Stimulated activated CD8-positive, alpha-beta memory T cell treated with anti-CD3 and anti-CD28 coated beads, Interleukin-7, amount 100 ng/mL, for 24 hours (primary cell): ENCODE data around the gene PPFIA1.
"Not testable (repeated sequence)": the region's sequence is repeated elsewhere in the genome, so short reads cannot be mapped to it uniquely, and the experiment has no call there.

ENCODE experiments used
- DNase-seq: peaks from one replicate; pipeline ENCODE4 v3.0.0-alpha.2; 2020; ENCODE audit warnings: low read depth

PPFIA1 gene

GRCh38 chr11:70326365-70326811, 55.9 kb downstream of the PPFIA1 start:
- DNase-seq: no peak

DNA sequence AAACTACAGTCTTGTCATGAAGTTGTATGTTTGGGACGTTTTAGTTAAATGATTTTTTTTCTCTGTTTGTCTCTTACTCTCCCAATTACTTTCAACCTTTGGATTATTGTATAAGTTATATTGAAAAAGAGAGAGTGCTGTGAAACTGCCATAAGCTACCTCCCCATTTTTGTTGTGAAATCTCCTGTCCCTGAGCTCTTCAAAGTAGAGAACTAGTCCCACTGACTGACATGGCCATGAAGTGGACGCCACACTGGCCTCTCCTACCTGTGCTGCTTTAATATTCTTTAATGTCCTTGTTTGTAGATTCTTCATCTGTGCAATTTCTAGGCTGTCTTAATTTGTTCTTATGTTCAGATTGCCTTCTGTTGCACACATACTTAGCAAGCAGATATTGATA, 56.3 kb downstream of the PPFIA1 start:
- no peak for DNase-seq

DNA sequence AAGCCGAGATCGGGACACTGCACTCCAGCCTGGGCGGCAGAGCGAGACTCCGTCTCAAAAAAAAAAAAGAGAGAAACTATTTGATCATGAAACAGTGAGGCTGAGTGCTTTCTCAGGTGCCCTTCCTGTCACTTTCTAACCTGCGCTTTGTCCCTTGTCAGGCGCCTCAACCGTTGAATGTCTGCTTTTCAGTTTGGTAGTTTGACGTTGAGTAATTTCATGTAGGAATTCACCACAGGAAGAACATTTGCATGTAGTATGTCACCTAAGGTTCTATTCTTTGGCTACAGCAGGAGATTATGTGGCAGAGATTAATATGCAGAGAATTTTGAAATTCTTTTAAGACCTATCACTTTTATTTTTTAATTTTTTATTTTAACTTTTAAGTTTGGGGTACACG, 57.2 kb downstream of the PPFIA1 start:
- DNase-seq: no peak

GRCh38 chr11:70328556-70328955, 58.1 kb downstream of the PPFIA1 start:
- DNase-seq: no peak

DNA sequence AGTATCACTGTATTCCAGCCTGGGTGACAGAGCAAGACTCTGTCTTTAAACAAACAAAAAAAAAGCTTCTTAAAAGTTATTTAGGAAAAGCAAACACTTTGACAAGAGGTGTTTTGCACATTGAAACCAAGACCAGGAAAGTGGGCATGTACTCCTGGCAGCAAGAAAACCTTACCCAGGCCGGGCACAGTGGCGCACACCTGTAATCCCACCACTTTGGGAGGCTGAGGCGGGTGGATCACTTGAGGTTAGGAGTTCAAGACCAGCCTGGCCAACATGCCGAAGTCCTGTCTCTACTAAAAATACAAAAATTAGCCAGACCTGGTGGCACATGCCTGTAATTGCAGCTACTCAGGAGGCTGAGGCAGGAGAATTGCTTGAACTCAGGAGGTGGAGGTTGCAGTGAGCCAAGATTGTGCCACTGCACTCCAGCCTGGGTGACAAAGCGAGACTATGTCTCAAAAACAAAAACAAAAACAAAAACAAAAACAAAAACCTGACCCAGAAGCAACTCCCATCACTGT, 60.9 kb downstream of the PPFIA1 start:
- DNase-seq: not testable (repeated sequence)

- DNase-seq: no peak
Observed at GRCh38 chr11:70331901-70332300, 61.4 kb downstream of the PPFIA1 start.

GRCh38 chr11:70332567-70332966, 62.1 kb downstream of the PPFIA1 start:
- no peak for DNase-seq

- no peak for DNase-seq
Observed at GRCh38 chr11:70333261-70333660, 62.8 kb downstream of the PPFIA1 start.

DNA sequence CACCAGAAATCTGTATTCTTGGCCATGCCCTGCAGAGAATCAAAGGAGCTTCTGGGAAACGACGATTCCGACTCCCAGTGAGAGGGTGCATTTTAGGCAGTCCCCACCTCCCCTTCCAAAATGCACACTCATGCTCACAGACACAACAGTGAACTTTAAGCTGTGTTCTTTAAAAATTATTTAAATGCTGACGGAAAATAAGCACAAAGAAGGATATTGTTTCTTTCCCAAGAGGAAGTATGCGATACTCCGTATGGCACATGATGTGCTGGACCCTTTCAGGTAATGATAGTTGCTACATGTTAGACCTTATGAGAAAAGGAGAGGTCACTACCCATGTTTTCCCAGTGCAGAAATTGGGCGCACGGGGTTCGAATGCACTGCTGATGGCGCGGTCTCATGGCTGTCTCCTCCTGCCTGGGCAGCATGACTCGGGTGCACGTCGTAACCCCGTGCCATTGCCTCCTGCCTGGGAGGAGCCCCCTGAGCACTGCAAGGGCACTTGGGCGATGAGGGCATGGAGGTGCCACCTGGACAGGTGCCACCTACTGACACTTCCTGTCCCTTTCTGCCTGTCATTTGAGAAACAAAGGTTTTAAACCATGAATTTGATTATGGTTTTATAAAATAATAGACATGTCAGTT, 64.0 kb downstream of the PPFIA1 start:
- no peak for DNase-seq

- DNase-seq: no peak
Observed at GRCh38 chr11:70335511-70335910, 65.0 kb downstream of the PPFIA1 start.

- DNase-seq: no peak
Observed at GRCh38 chr11:70338594-70338993, 68.1 kb downstream of the PPFIA1 start.

GRCh38 chr11:70339066-70339465, 68.6 kb downstream of the PPFIA1 start:
- no peak for DNase-seq

DNA sequence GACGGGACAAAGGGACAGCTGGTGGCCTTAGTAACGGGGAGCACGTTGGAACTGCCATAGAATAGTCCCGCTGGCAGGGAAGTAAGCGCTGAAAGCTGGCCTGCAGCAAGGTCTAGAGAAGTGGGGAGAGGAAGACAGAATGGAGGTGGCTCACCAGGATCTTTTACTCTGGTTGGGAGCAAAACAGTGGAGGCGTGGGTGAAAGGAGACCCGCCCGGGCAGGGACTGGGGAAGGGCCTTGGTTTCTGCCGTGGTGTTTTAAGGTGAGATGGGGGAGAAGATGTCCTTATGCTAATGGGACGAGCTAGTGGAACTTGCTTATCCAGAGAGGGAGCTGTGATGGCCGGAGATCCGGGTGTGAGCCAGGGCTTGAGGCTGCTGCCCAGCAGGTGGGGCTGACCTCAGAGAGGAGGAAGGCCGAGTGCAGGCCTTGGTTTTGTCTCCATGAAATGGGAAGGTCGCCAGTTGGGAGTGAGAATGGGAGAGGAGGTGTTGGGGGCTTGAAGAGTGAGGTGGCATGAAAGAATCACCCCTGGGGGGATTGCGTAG, 71.5 kb downstream of the PPFIA1 start:
- no peak for DNase-seq

DNA sequence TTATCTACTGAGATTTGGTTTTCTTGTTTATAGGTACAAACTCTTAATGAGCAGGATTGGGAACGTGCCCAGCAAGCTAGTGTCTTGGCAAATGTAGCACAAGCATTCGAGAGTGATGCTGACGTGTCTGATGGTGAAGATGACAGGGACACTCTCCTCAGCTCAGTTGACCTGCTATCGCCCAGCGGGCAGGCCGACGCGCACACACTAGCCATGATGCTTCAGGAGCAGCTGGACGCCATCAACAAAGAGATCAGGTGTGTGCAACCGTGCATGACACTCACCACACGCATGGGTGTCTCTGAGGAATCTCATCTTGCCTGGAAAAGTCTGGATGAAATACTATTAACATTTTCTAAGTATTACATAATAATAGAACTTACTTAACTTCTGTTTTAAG, 73.1 kb downstream of the PPFIA1 start:
- DNase-seq: no peak

DNA sequence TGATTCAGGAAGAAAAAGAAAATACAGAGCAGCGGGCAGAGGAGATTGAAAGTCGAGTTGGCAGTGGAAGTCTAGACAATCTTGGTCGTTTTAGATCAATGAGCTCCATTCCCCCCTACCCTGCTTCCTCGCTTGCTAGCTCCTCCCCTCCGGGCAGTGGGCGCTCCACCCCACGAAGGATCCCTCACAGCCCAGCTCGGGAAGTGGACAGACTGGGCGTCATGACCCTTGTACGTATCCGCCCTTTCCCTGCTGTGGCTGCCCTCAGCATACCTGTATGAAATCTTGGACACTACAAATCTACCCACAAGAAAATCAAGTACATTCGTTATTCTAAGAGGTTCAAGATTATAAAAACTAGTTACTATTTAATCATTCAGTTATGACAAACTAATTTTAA, 77.7 kb downstream of the PPFIA1 start:
- DNase-seq: no peak

- no peak for DNase-seq
Observed at GRCh38 chr11:70348608-70349007, 78.1 kb downstream of the PPFIA1 start.

DNA sequence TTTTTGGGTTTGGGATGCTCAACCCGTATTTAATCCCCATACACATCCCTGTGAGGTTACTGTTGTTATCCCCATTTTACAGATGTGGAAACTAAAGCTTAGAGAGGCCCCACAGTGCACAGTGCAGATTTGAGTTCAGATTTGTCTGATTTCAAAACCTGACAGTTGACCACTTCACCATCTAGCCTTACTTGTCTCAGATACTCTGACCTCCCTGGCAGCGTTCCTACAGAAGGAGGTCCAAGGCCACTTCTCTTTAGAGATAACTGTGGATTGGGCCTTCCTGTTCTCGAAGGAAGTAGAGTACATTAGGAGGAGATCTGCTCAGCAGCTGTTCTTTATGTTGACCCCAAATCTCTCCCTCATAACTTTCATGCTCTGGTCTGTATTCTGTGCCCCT, 81.2 kb downstream of the PPFIA1 start:
- DNase-seq: no peak

- DNase-seq: no peak
Observed at GRCh38 chr11:70352100-70352499, 81.6 kb downstream of the PPFIA1 start.

GRCh38 chr11:70352601-70353000, 82.1 kb downstream of the PPFIA1 start:
- no peak for DNase-seq

- DNase-seq: no peak
Observed at GRCh38 chr11:70353329-70353728, 82.8 kb downstream of the PPFIA1 start.

DNA sequence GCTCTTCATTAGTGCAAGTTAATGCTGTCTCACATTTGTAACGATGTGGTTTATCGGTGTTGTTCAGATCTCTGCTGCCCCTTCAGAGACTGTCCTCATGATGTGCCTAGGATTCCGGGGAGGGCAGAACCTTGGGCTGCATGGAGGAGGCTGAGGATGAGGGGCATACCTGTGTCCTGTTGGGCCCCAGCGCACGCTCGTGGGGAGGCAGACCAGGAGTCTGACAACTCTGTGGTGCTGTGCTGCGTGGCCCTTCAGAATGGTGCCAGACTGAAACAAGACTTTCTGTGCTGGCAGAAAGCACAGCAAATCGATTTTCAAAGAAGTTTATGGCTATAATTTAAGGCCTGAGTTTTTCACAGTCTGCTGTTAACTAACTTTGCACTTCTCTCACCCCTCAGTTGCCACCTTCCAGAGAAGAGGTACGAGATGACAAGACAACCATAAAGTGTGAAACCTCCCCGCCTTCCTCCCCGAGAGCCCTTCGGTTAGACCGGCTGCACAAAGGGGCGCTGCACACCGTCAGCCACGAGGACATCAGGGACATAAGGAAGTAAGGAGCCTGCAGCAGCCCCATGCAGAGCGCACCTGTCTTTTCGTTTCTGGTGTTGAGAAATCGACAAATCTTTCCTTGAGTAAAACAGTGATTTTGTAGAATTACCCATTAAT, 83.5 kb downstream of the PPFIA1 start:
- DNase-seq: no peak

- no peak for DNase-seq
Observed at GRCh38 chr11:70354629-70355028, 84.1 kb downstream of the PPFIA1 start.

DNA sequence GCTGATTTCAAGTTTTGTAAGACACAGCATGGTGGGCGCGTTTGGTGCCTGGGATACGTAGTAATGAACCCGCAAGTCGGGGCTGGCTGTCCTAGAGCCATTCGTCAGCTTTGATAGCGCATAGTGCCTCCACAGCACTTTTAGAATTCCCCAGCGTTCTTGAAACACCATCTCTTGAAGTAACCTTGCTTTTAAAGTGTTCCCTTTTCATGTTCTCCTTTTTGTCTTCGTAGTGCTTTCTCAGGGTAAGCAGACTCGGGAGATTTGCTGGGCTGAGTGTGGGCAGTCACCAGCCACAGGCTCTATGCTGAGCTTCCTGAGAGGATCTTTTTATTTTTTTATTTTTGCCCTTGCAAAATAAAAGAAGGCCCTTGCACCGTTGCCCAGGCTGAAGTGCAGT, 88.3 kb downstream of the PPFIA1 start:
- DNase-seq: no peak
